Smooth muscle cell (in vitro differentiated cells): ENCODE measurements around the gene FIGN. TPM values are rescaled to one million over a fixed set of nuclear protein-coding genes. Genes with fewer than 3 reads are reported as not detected.

ENCODE experiments used
- DNase-seq: peaks from one replicate; lab custom pipeline; 2025; ENCODE audit not compliant: unreplicated experiment; lab: John Stamatoyannopoulos, UW
- H2AFZ ChIP-seq: fragments of 200-600 bp; sonication (generic); 2 replicates; pipeline ENCODE4 v1.6.0; 2016; ENCODE audit warnings: antibody characterized with exemption, low read depth, mild to moderate bottlenecking
- H3F3A ChIP-seq: fragments of 200-600 bp; sonication (generic); 2 replicates; pipeline ENCODE4 v1.6.0; 2017; ENCODE audit warnings: antibody characterized with exemption, low read depth
- H3K27ac ChIP-seq: fragments of 200-600 bp; sonication (generic); 2 replicates; pipeline ENCODE4 v1.5.1; 2016; ENCODE audit warnings: low read depth, mild to moderate bottlenecking
- H3K27me3 ChIP-seq: fragments of 200-600 bp; sonication (generic); 2 replicates; pipeline ENCODE4 v1.6.1; 2016; ENCODE audit warnings: low read depth, mild to moderate bottlenecking
- H3K36me3 ChIP-seq: fragments of 200-600 bp; sonication (generic); 2 replicates; pipeline ENCODE4 v1.5.1; 2016; ENCODE audit warnings: low read depth
- H3K4me1 ChIP-seq: fragments of 200-600 bp; sonication (generic); 2 replicates; pipeline ENCODE4 v1.5.1; 2016; ENCODE audit warnings: low read depth
- H3K4me2 ChIP-seq: fragments of 200-600 bp; sonication (generic); 2 replicates; pipeline ENCODE4 v1.6.0; 2016; ENCODE audit warnings: mild to moderate bottlenecking
- H3K4me3 ChIP-seq: fragments of 200-600 bp; sonication (generic); 2 replicates; pipeline ENCODE4 v1.5.1; 2016; ENCODE audit warnings: mild to moderate bottlenecking
- H3K79me2 ChIP-seq: fragments of 200-600 bp; sonication (generic); 2 replicates; pipeline ENCODE4 v1.6.0; 2016; ENCODE audit warnings: low read depth, mild to moderate bottlenecking
- H3K9ac ChIP-seq: fragments of 200-600 bp; sonication (generic); 2 replicates; pipeline ENCODE4 v1.6.0; 2016; ENCODE audit warnings: low read depth
- H3K9me3 ChIP-seq: fragments of 200-600 bp; sonication (generic); replicated peaks from 2 replicates; pipeline ENCODE4 v1.5.1; 2016; ENCODE audit warnings: low read depth
- H4K20me1 ChIP-seq: fragments of 200-600 bp; sonication (generic); 2 replicates; pipeline ENCODE4 v1.6.0; 2016; ENCODE audit warnings: low read depth
- CTCF ChIP-seq: fragments of 200-600 bp; sonication (generic); IDR thresholded peaks from 2 replicates; pipeline ENCODE4 v1.5.1; 2017; ENCODE audit warnings: borderline replicate concordance, mild to moderate bottlenecking, antibody characterized with exemption; ENCODE audit not compliant: insufficient read depth, poor library complexity, severe bottlenecking
- WGBS: methylation state at CpG from one replicate; pipeline ENCODE4 v1.1.7; 2016; ENCODE audit warnings: low lambda C conversion rate; 5-methylcytosine and 5-hydroxymethylcytosine counted together
- polyA plus RNA-seq: library from polyadenylated mRNA; unstranded; fragments of >200 nt; fragmentation: Nextera tagmentation; extraction: Ambion mirVana; gene quantifications from 2 replicates; pipeline ENCODE4 v1.2.1, GENCODE V29; 2016
- total RNA-seq: library from RNA; depleted of rRNA; stranded (reverse); fragments of >200 nt; gene quantifications from 2 replicates; pipeline ENCODE4 v1.2.3, GENCODE V29; 2014

Gene FIGN
- total and polyA plus RNA-seq, 2 experiments from 2014 or later = 0.71 to 4.8 TPM

GRCh38 chr2:163717993-163718680 is 17.7 kb downstream of the FIGN start:
- Histone ChIP-seq H3K4me1 (peaks cover 49% of the 10 kb centered on the region), H2AFZ (no peak overlapping the region), H3K27me3 (no peaks in the 10 kb centered on the region), H3K27ac (no peak overlapping the region), H3K4me2 (no peak overlapping the region), H3K9me3 (no peaks in the 10 kb centered on the region), H3F3A (no peaks in the 10 kb centered on the region), H4K20me1 (no peaks in the 10 kb centered on the region), H3K79me2 (no peaks in the 10 kb centered on the region), H3K36me3 (no peaks in the 10 kb centered on the region), H3K9ac (no peak overlapping the region), H3K4me3 (no peak overlapping the region)
- 23% methylated on average over 2 of the region's 2 CpGs for WGBS
- DNase-seq = no peak
- TF ChIP-seq CTCF = no peak

- Histone ChIP-seq H3K36me3 (no peaks in the 10 kb centered on the region), H3K79me2 (no peaks in the 10 kb centered on the region), H2AFZ (no peak overlapping the region)
Measured at GRCh38 chr2:163717515-163717914, 18.3 kb downstream of the FIGN start.

GRCh38 chr2:163716101-163716500 is 19.7 kb downstream of the FIGN start:
- H3K27ac ChIP-seq = no peak overlapping the region
- H3K4me2 ChIP-seq = no peak overlapping the region
- H3K4me1 ChIP-seq = peaks cover 55% of the 10 kb centered on the region
- H3K36me3 ChIP-seq = no peaks in the 10 kb centered on the region
- H3K9ac ChIP-seq = no peak overlapping the region
- H4K20me1 ChIP-seq = no peaks in the 10 kb centered on the region
- no peaks in the 10 kb centered on the region for H3K9me3 ChIP-seq
- H2AFZ ChIP-seq = no peak overlapping the region
- no peaks in the 10 kb centered on the region for H3F3A ChIP-seq
- no peak overlapping the region for H3K4me3 ChIP-seq
- DNase-seq = no peak
- no peak for TF ChIP-seq CTCF
- 84% methylated on average over 2 of the region's 2 CpGs for WGBS
- H3K27me3 ChIP-seq = no peaks in the 10 kb centered on the region
- H3K79me2 ChIP-seq = no peaks in the 10 kb centered on the region

More at GRCh38 chr2:163717515-163717914, 18.3 kb downstream of the FIGN start:
- Histone ChIP-seq H4K20me1 (no peaks in the 10 kb centered on the region), H3K4me3 (no peak overlapping the region), H3K27ac (no peak overlapping the region), H3K9me3 (no peaks in the 10 kb centered on the region), H3K9ac (no peak overlapping the region), H3K27me3 (no peaks in the 10 kb centered on the region), H3K4me1 (peaks cover 49% of the 10 kb centered on the region), H3F3A (no peaks in the 10 kb centered on the region), H3K4me2 (no peak overlapping the region)
- 94% methylated on average over 5 of the region's 5 CpGs for WGBS
- no peak for TF ChIP-seq CTCF
- no peak for DNase-seq

GRCh38 chr2:163715668-163716067 is 20.1 kb downstream of the FIGN start:
- Histone ChIP-seq H3K27ac (no peak overlapping the region), H3K4me1 (peaks cover 56% of the 10 kb centered on the region), H4K20me1 (no peaks in the 10 kb centered on the region), H3F3A (no peaks in the 10 kb centered on the region), H3K79me2 (no peaks in the 10 kb centered on the region), H3K9me3 (no peaks in the 10 kb centered on the region), H3K36me3 (no peaks in the 10 kb centered on the region), H3K4me2 (no peak overlapping the region), H3K27me3 (no peaks in the 10 kb centered on the region), H3K4me3 (no peak overlapping the region), H2AFZ (no peak overlapping the region), H3K9ac (no peak overlapping the region)
- WGBS = 97% methylated on average over 1 of the region's 1 CpG
- TF ChIP-seq CTCF = no peak
- no peak for DNase-seq
